ENCODE results near the gene SLC7A1. TPM values are rescaled to one million over a fixed set of nuclear protein-coding genes. Genes with fewer than 3 reads are reported as not detected.

Gene SLC7A1
- total and polyA plus RNA-seq, 2 of the 8 experiments (the other 6 are each of a cell fraction or from before 2014, with no cell fraction given), result 26.8 to 114 TPM

DNA sequence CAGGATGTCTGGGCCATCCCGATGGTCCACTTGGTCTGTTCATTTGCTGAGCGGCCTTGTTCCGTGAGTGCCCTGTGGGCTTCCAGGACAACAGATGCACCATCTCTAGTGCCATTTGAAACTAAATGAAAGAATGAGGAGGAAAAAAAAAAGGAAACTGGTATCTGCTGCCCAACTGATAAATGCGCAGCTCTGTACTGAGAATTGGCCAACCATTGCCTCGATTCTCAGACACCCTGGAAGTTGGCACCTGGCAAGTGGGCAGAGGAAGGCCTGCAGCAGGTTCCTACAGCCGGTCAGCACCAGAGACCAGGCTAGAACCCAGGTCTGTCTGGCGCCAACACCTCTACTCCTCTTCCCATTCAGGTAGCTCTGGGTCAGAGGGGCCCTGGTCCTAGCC, 18.9 kb downstream of the SLC7A1 start:
- no peak overlapping the region for H2BK12ac ChIP-seq (ENCODE audit: low read depth, low read length)
- DNase-seq (ENCODE audit: low read depth in 1 of 2, low spot score in 2 of 2) (no peak), FAIRE-seq (no peak)
- no peaks in the 10 kb centered on the region for H3K27me3 ChIP-seq (replicated peaks in 1 of 4; ENCODE audit: control insufficient read depth in 3 of 4, extremely low read depth in 1 of 4, insufficient read depth in 3 of 4, low read length in 3 of 4)
- POLR2A ChIA-PET (ENCODE audit: partially characterized antibody), result interaction anchor here (1.7 to 3.8 kb wide), 3 partner anchors 10 to 17 kb away, joined by 7 to 18 read pairs (median 15); no protein-coding TSS in a partner anchor
- WGBS, 2 experiments (ENCODE audit: extremely low coverage in 1 of 2, insufficient coverage in 1 of 2, insufficient read length in 1 of 2, insufficient replicate concordance in 2 of 2, low coverage in 1 of 2, low lambda C conversion rate in 2 of 2, missing lambda C conversion rate in 1 of 2), result 87% methylated on average over 7 of the region's 7 CpGs; no CpG with 5 or more reads in 1 of the 2 experiments
- H3K4me2 ChIP-seq (ENCODE audit: insufficient read depth in 1 of 2, low read depth in 2 of 2, low read length in 2 of 2), result no peak overlapping the region
- H3K18ac ChIP-seq (ENCODE audit: extremely low read depth, low read length), result no peak overlapping the region
- no peak overlapping the region for H4K5ac ChIP-seq (ENCODE audit: insufficient read length, low read depth, low read length)
- no peak overlapping the region for H2BK15ac ChIP-seq (ENCODE audit: low read length)
- H3K4me1 ChIP-seq (replicated peaks in 1 of 4; ENCODE audit: control insufficient read depth in 3 of 4, insufficient read depth in 4 of 4, low read length in 3 of 4), result peaks cover 7 to 15% (median 11%) of the 10 kb centered on the region in 4 experiments
- no peak overlapping the region for H4K8ac ChIP-seq (ENCODE audit: extremely low read depth, insufficient read depth, low read length)
- H3K36me3 ChIP-seq (ENCODE audit: control insufficient read depth in 2 of 4, insufficient read depth in 4 of 4, low read length in 3 of 4), result no peaks in the 10 kb centered on the region; a peak in 1 of 8 replicates
- no peak overlapping the region for H2BK120ac ChIP-seq (replicated peaks; ENCODE audit: low read depth, low read length)
- H2AFZ ChIP-seq (ENCODE audit: low read length), result no peak overlapping the region
- H3K4ac ChIP-seq (replicated peaks; ENCODE audit: insufficient read length, low read depth, low read length), result no peak overlapping the region
- H3K27ac ChIP-seq (ENCODE audit: low read depth, low read length), result no peak overlapping the region
- H3K14ac ChIP-seq (ENCODE audit: insufficient read length), result no peak overlapping the region
- H2BK5ac ChIP-seq (ENCODE audit: low read depth, low read length), result no peak overlapping the region
- no peak overlapping the region for H4K91ac ChIP-seq (replicated peaks; ENCODE audit: insufficient read length, low read length)
- H3K23me2 ChIP-seq (ENCODE audit: low read depth, low read length), result no peaks in the 10 kb centered on the region
- H3K79me2 ChIP-seq (ENCODE audit: control insufficient read depth in 1 of 2, insufficient read depth in 2 of 2, low read length in 2 of 2), result peaks cover 38 to 100% of the 10 kb centered on the region in 2 experiments
- no peaks in the 10 kb centered on the region for H3K9me3 ChIP-seq (ENCODE audit: insufficient read depth in 2 of 2, low read depth in 1 of 2, low read length in 1 of 2)
- H3K4me3 ChIP-seq (ENCODE audit: extremely low read depth in 1 of 4, insufficient read depth in 2 of 4, low read depth in 3 of 4, low read length in 4 of 4), result no peak overlapping the region
- peaks cover 33 to 43% of the 10 kb centered on the region in 2 experiments for H4K20me1 ChIP-seq (replicated peaks in 1 of 2; ENCODE audit: control insufficient read depth in 1 of 2, insufficient read depth in 2 of 2, low read length in 2 of 2)
- H3K23ac ChIP-seq (ENCODE audit: insufficient read length), result no peak overlapping the region
- no peak overlapping the region for H2BK20ac ChIP-seq (ENCODE audit: low read length)
- H3K9ac ChIP-seq (replicated peaks in 1 of 4; ENCODE audit: extremely low read depth in 1 of 4, low read depth in 3 of 4, low read length in 3 of 4), result no peak overlapping the region
- H3K79me1 ChIP-seq (ENCODE audit: low read depth, low read length), result peaks cover 31% of the 10 kb centered on the region
- H3K56ac ChIP-seq (replicated peaks; ENCODE audit: insufficient read length, low read depth, low read length), result no peak overlapping the region
- no peak overlapping the region for H2AK5ac ChIP-seq (ENCODE audit: low read depth, low read length)
- CTCF ChIA-PET (ENCODE audit: partially characterized antibody), result interaction anchor here (0.6 to 3.0 kb wide), 5 partner anchors 9 to 546 kb away, joined by 3 to 15 read pairs (median 5); no protein-coding TSS in a partner anchor
- no peak for TF ChIP-seq RAD21 (IDR thresholded peaks at IDR 0.05 in 1 of 2, conservative IDR thresholded peaks at IDR 0.05 in 1 of 2; ENCODE audit: low read depth in 2 of 2, low read length in 2 of 2)
- TF ChIP-seq, protein P1, sequence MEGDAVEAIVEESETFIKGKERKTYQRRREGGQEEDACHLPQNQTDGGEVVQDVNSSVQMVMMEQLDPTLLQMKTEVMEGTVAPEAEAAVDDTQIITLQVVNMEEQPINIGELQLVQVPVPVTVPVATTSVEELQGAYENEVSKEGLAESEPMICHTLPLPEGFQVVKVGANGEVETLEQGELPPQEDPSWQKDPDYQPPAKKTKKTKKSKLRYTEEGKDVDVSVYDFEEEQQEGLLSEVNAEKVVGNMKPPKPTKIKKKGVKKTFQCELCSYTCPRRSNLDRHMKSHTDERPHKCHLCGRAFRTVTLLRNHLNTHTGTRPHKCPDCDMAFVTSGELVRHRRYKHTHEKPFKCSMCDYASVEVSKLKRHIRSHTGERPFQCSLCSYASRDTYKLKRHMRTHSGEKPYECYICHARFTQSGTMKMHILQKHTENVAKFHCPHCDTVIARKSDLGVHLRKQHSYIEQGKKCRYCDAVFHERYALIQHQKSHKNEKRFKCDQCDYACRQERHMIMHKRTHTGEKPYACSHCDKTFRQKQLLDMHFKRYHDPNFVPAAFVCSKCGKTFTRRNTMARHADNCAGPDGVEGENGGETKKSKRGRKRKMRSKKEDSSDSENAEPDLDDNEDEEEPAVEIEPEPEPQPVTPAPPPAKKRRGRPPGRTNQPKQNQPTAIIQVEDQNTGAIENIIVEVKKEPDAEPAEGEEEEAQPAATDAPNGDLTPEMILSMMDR (IDR thresholded peaks at IDR 0.05; ENCODE audit: control extremely low read depth in 1 of 3, insufficient read depth in 1 of 3, low read depth in 1 of 3, low read length in 3 of 3), result no peak
- TF ChIP-seq CHD2 (IDR thresholded peaks at IDR 0.05; ENCODE audit: low read length), result no peak
- TF ChIP-seq MAFK (IDR thresholded peaks at IDR 0.05; ENCODE audit: low read depth, low read length), result no peak
- no peak for TF ChIP-seq EZH2 (IDR thresholded peaks at IDR 0.05; ENCODE audit: low read depth, low read length, severe bottlenecking)
- no peak for TF ChIP-seq NRF1 (IDR thresholded peaks at IDR 0.05; ENCODE audit: low read depth, low read length)
- no peak for TF ChIP-seq CEBPB (IDR thresholded peaks at IDR 0.05; ENCODE audit: low read depth, low read length)
- no peak for TF ChIP-seq NANOG (IDR thresholded peaks at IDR 0.05; ENCODE audit: insufficient read depth, low read depth, low read length, poor library complexity, severe bottlenecking)
- no peak for TF ChIP-seq SP4 (IDR thresholded peaks at IDR 0.05; ENCODE audit: low read length)
- no peak for TF ChIP-seq SAP30 (IDR thresholded peaks at IDR 0.05; ENCODE audit: insufficient read depth, insufficient replicate concordance, low read length)
- TF ChIP-seq SP1 (IDR thresholded peaks at IDR 0.05; ENCODE audit: low read depth, low read length), result no peak

Measured in H1 (cell line).